ENCODE measurements around the gene DCLK1.

DNA sequence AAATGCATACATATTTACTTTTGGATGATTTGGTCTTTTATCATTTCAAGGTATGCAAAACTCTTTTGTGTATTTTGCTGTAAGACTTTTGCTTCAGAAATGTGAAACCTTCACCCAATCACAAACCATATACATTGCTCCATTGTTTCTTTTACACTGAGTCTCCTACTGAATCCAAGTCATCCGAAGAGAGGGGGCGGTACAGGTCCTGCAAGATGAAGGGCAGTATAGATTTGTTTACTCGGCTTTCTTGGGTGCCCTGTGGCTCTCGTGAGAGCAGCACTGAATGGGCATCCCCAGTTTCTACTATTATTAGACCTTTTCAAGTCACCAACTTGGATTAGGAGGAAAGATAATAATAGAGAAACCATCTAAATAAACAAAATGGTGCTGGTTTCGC is 280.6 kb downstream of the DCLK1 start:
- TF ChIP-seq, protein P1, sequence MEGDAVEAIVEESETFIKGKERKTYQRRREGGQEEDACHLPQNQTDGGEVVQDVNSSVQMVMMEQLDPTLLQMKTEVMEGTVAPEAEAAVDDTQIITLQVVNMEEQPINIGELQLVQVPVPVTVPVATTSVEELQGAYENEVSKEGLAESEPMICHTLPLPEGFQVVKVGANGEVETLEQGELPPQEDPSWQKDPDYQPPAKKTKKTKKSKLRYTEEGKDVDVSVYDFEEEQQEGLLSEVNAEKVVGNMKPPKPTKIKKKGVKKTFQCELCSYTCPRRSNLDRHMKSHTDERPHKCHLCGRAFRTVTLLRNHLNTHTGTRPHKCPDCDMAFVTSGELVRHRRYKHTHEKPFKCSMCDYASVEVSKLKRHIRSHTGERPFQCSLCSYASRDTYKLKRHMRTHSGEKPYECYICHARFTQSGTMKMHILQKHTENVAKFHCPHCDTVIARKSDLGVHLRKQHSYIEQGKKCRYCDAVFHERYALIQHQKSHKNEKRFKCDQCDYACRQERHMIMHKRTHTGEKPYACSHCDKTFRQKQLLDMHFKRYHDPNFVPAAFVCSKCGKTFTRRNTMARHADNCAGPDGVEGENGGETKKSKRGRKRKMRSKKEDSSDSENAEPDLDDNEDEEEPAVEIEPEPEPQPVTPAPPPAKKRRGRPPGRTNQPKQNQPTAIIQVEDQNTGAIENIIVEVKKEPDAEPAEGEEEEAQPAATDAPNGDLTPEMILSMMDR (IDR thresholded peaks at IDR 0.05), result no peak
- TF ChIP-seq POLR2AphosphoS5 (IDR thresholded peaks at IDR 0.05), result no peak
